ENCODE results near the gene RNF11.

Gene RNF11

GRCh38 chr1:51266181-51266580 is 30.1 kb downstream of the RNF11 start:
- no peak for DNase-seq

DNA sequence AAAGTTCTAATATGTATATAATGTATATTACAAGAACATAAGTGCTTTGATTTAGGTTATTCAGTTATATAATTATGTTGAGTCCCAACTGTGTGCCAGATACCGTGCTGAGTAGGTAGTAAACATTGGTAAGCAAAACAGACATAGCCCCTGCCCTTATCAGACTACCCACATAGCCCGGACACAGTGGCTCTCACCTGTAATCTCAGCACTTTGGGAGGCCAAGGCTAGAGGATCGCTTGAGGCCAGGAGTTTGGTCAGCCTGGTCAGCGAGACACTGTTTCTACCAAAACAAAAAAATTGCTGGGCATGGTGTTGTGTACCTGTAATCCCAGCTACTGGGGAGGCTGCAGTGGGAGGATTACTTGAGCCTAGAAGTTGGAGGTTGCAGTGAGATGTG is 30.7 kb downstream of the RNF11 start:
- no peak for DNase-seq

DNA sequence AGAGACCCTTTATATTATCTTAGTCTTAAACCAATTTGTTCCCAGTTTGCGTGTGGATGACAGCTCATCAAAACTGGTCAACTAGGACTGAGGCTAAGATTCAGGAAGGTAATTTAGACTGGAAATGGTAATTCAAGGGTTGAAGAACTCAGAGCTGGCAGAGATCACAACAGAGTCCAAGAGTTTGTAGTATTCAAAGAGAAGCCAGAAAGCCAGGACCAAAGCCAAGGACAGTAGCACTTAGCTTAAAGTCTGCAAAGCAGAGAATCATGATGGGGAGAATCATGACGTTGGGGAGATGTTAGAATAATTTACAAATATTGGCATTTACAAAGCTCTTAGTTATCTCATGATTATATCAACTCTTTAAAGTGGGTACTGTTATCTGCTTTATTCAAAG is 32.6 kb downstream of the RNF11 start:
- DNase-seq, result no peak

DNA sequence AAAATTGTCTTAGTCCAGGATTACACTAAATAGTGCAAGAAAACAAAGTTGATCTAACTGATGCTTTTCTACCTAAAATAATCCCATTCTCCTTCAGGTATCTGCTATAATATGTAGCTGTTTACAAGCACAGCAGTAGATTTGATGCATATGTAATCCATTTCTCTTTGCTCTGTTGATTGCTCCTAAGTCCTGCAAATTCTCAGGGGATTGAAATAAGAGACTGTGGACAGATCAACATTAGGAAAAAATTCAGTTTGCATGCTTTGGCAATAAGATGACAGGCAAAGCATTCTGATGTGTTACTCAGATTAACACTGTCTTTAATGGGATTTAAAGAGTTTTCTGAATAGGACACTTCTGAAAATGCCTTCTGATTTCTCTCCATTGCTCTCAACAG is 34.7 kb downstream of the RNF11 start:
- no peak for DNase-seq

- no peak for DNase-seq
Measured at GRCh38 chr1:51272916-51273315, 36.8 kb downstream of the RNF11 start.

DNA sequence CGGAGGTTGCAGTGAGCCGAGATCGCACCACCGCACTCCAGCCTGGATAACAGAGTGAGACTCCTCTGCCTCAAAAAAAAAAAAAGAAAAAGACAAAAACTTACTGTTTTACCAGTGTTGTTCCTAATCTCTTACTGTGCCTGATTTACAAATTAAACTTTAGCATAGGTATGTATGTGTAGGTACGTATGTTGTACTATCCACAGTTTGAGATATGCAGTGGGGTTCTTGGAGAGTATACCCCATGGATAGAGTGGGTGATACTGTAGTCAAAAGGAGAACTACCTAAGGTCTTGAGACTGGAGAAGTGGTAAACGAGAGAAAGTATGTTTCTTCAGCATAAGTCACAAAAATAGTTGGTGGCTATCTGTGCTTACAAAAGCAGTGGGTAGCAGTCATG is 38.6 kb downstream of the RNF11 start:
- DNase-seq, result no peak

- DNase-seq, result no peak
Measured at GRCh38 chr1:51276286-51276685, 40.2 kb downstream of the RNF11 start.

- peak; percentile 13 for DNase-seq
Measured at GRCh38 chr1:51280321-51280978, 44.4 kb downstream of the RNF11 start.

- no peak for DNase-seq
Measured at GRCh38 chr1:51281807-51282206, 45.7 kb downstream of the RNF11 start.

DNA sequence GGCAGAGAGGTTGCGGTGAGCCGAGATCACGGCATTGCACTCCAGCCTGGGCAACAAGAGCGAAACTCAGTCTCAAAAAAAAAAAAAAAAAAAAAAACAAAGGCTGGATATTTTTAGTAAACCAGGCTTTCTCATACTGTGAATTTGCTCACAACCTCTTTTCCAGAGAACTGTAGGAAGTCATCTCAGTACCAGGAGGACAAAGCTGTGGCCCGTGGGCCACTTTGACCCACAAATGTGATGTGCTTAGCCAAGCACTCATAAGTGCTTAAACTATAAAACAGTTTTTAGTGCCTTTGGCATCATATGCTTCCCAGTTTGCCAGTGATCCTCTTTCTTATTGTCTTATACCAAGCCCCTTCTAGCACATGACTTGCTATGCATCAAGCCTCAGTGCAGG is 46.5 kb downstream of the RNF11 start:
- DNase-seq, result no peak

GRCh38 chr1:51283979-51284378 is 47.9 kb downstream of the RNF11 start:
- no peak for DNase-seq

DNA sequence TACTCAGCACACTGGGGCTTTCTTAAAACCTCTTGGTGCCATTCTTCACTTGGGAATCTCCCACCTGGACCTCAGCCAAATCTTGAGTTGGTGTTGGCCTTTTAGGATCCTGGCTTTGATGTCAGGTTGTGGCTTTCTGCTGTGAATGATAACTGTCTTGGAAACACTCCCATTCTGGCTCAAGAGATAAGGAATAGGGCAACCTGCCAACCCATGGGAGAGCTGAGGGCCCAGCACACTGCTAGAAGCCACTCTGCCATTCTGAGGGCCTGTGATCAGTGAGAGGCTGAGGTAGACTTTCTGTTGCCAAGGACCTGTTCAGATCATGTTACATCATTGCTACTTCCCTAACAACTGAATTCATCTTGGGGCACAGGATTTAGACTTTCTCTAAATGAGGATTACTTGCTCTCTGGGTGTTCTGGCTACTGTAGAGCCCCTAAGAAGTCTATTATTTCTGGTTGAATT is 48.4 kb downstream of the RNF11 start:
- no peak for DNase-seq

- DNase-seq, result no peak
Measured at GRCh38 chr1:51285055-51285454, 49.0 kb downstream of the RNF11 start.

DNA sequence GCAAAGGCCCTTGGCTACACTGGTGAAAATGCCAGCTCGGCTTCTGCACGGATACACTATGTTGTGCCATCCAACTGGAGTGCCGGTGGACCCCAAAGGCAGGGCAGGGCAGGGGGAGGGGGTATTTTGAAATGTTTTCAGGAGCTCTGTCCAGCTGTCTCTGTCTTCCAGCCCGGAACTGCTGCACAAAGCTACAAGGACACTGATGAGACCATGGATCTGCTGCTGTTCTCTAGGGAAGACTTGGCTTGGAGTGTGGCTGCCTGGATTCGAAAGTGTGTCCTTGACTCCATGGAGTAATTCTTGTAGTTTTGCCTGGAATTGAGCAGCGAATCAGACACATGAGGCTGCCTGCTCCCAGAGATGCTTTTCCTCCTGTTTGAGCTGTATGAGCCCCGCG is 51.9 kb downstream of the RNF11 start:
- no peak for DNase-seq

DNA sequence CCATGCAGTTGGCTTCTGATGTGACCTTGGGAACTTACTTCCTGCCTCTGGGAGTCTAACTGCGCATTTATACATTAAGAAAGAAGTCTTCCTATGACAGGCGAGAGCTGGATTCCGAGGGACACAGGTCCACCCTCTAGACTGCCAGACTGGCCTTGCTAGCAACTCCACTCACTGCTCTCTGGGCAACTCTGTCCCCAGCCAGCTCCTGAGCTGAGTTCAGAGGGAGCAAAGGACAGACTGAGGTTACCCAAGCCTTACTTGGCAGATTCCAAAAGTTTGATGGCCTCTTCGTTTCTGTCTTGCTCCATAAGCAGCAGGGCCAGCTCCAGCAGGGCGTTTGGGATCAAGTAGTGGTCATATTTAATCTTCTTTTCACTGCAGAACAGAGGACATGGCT is 52.5 kb downstream of the RNF11 start:
- no peak for DNase-seq

DNA sequence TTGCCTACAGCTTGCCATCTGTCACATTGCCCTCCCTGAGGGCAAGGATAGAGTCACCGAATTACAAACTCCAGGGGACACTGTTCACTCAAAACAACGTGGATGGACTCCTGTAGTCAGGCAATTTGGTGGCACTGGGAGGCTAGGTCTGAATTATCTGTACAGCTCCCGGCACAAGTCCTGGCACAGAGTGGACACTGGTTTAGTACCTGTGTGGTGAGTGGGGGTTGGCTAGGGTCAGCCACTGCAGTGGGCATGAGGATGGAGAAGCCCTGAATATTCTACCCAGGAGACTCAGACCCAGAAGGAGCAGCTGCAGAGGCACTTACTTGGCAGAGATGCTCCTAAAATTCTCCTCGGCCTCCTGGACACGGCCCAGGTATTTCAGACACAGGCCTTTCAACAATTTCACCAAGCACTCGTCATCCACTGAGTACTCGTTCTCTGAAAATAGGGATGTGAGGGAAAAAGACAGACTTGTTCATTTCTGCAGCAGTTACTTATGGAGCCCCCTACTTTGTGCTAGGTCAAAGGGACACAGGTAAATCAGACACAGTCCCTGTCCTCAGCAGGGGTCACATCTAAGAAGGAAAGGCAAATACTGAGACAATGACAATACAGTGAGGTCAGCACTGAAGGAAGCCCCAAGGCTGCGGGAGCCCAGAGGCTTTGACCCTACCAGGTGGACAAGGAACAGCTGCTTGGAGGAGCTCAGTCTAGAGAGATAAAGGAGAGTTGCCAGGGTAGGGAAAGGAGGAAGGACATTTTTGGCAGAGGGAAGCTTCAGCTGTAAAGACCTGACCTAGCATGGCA is 53.8 kb downstream of the RNF11 start:
- DNase-seq, result no peak

DNA sequence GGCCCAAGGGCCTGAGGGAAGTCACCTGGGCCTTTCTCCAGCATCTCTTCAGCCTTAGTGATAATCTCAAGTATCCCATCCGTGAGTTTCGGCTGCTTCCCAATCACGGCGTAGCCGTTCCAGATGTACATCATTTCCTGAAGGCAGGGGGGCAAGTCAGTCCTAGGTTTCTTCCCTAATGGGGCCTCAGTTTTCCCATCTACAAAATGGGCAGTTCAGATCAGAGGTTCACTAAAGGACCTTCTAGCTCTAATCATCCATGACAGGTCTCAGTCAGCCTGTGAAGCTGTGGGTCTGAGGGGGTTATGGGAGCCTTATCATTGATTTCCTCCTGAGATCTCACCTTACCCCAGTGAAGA is 54.4 kb downstream of the RNF11 start:
- no peak for DNase-seq

DNA sequence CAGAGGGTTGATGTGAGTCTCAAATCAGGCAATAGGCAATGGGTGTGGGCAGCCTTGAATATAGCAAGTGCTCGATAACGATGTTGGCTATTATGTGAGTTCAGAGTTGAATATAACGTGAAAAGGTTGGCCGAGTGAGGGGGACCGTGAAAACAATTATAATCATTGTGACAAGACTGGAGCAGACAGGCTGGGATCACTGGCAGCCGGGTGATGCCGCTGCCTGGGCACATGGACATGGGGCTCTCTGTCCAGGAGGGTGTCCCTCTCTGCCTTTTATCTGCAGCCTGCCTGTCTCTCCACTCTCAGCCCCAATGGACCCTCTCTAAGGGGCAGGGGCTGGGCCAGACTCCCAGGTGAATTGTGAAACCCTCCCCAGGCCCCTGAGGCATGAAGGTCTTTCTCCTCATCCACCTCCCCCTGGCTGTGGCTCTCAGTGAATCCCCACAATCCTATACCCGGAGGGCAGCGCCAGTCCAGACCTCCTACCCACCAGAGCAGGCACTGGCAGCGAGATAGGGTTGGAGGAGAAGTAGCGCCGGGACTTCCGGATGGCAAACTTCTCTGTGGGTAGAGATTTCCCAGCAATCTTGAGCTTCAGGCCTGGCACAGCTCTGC is 57.9 kb downstream of the RNF11 start:
- no peak for DNase-seq

DNA sequence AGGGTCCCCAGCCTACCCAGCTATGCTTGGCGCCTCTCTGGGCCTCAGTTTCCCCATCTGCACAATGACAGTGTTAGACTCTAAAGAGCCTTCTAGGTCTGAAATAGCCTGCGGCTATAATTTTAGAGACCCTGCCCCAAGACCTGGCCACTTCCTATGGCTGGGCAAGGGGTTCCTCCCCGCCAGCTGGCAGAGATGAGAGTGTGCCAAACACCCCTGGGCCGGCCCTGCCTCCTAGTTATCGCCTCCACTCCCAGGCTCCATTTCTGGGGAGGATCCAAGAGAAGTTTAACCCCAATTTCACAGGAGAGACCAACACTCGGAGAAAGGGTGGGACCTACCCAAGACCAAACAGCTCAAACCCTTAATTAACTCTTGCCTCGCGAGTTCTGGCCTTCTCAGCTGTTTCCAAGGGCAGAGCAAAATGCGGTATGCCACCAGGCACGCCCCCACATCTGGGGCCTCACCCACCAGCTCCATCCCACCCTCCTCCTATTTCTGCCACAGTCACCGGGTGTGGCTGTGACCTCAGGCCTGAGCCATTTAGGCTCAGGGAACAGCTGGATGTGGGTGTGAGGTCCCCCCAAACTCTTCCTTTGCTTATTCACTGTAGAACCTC is 58.6 kb downstream of the RNF11 start:
- no peak for DNase-seq

- DNase-seq, result no peak
Measured at GRCh38 chr1:51295926-51296325, 59.9 kb downstream of the RNF11 start.

DNA sequence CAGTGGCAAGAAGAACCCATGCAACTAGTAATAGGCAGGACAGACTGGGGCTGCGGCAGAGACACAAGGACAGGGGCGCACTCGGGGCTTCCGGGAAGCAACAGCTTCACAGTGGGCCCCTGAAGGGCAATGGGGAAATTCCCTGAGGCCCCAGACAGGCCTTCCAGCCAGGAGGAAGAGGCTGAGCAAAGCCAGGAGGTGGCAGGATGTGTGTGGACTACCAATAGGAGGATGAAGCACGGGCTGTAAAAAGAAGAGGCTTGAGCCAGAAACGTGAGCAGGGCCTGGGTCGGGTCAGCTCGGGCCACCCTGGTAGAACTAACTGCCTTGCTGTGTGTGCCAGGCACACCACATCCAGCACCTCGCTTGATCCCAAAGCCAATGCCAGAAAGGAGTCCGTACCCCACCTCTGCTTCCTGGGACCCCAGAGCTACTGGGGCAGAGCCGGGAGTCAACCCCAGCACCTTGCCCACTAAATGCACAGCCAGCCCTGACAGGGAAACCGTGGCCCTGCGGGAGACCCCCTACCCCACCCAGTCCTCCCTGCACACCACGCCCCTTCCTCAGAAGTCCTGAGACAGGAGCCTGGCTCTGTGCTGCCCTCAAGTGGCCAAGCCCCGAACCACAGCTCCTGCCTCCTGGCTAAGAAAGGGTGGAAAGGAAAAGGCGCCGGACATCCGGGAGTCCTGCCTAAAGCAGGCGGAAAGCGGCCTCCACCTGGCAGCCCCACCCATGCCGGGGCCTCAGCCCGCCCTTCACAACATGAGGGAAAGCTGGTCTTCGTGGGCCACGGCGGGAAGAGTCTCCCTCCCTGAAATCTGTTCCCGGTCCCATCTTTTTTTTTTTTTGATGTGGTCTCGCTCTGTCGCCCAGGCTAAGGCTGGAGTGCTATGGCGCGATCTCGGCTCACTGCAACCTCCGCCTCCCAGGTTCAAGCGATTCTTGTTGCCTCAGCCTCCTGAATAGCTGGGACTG is 60.6 kb downstream of the RNF11 start:
- DNase-seq, result peak; percentile 61

Measured in NCI-H446 treated with DMSO at 0.1 percent for 48 hours (cell line).